ENCODE data around the gene SNCB. TPM values are rescaled to one million over a fixed set of nuclear protein-coding genes. Genes with fewer than 3 reads are reported as not detected.

The SNCB gene
- total RNA-seq, 1 experiment from 2014 or later: not detected

- BruUV-seq (replicated peaks): no TSS peak
- ATAC-seq: no peak
These were observed 35.2 kb upstream of the SNCB start for GRCh38 chr5:176665517-176665916.

GRCh38 chr5:176664886-176665285 lies 34.6 kb upstream of the SNCB start:
- DNase-seq (ENCODE audit: low read depth, low spot score) (no peak), ATAC-seq (no peak)
- Histone ChIP-seq H3K4me2 (ENCODE audit: low read length) (no peak overlapping the region), H2AFZ (ENCODE audit: low read depth, low read length, poor library complexity, severe bottlenecking) (no peak overlapping the region), H3K9ac (ENCODE audit: low read length) (no peak overlapping the region), H4K20me1 (ENCODE audit: insufficient read depth) (no peaks in the 10 kb centered on the region), H3K27me3 (ENCODE audit: insufficient read depth, low read length) (no peaks in the 10 kb centered on the region), H3K4me1 (ENCODE audit: control insufficient read depth in 1 of 2, insufficient read depth in 2 of 2, low read length in 2 of 2) (no peaks in the 10 kb centered on the region; a peak in 1 of 4 replicates), H3K9me3 (ENCODE audit: control insufficient read depth in 1 of 2, insufficient read depth in 1 of 2, low read depth in 1 of 2, low read length in 2 of 2) (no peaks in the 10 kb centered on the region), H3K27ac (ENCODE audit: low read depth, low read length) (no peak overlapping the region), H3K9me2 (ENCODE audit: insufficient read depth) (no peaks in the 10 kb centered on the region), H3K79me2 (ENCODE audit: insufficient read depth, low read length) (no peaks in the 10 kb centered on the region), H3K36me3 (ENCODE audit: control insufficient read depth in 1 of 2, insufficient read depth in 2 of 2, low read length in 2 of 2) (no peaks in the 10 kb centered on the region), H3K4me3 (replicated peaks in 1 of 2; ENCODE audit: low read depth in 1 of 2, low read length in 2 of 2) (no peak overlapping the region)
- POLR2A ChIA-PET: no interaction called here
- CTCF ChIA-PET: interaction anchor here (0.6 kb wide), 1 partner anchor 324 kb away, joined by 3 read pairs; no protein-coding TSS in a partner anchor
- RAD21 ChIA-PET (ENCODE audit: low non-redundant PET in 1 of 2, low total read pairs in 2 of 2, uncharacterized antibody in 2 of 2, unreplicated experiment in 2 of 2): no interaction called here
- no TSS peak for BruUV-seq (replicated peaks)
- TF ChIP-seq ZNF274 (IDR thresholded peaks at IDR 0.05; ENCODE audit: low read depth, low read length) (no peak), CTCF (IDR thresholded peaks at IDR 0.05 in 2 of 3, conservative IDR thresholded peaks at IDR 0.05 in 1 of 3; ENCODE audit: borderline replicate concordance in 1 of 3, insufficient read depth in 1 of 3, low read depth in 2 of 3, low read length in 2 of 3) (no peak), TCF7L2 (IDR thresholded peaks at IDR 0.05; ENCODE audit: borderline replicate concordance, extremely low read depth, insufficient read depth, insufficient read length) (no peak), POLR2A (IDR thresholded peaks at IDR 0.05; ENCODE audit: borderline replicate concordance, extremely low read depth, insufficient read depth, insufficient read length) (no peak), ZBTB33 (IDR thresholded peaks at IDR 0.05; ENCODE audit: extremely low read depth, insufficient replicate concordance, low read length) (no peak), YY1 (IDR thresholded peaks at IDR 0.05; ENCODE audit: extremely low read depth, insufficient replicate concordance, low read depth, low read length) (no peak), MAX (IDR thresholded peaks at IDR 0.05) (no peak), CEBPB (IDR thresholded peaks at IDR 0.05; ENCODE audit: low read depth) (no peak), SP1 (IDR thresholded peaks at IDR 0.05; ENCODE audit: low read depth) (no peak), SRF (IDR thresholded peaks at IDR 0.05; ENCODE audit: low read depth) (no peak), EZH2phosphoT487 (IDR thresholded peaks at IDR 0.05; ENCODE audit: borderline replicate concordance) (no peak), RAD21 (IDR thresholded peaks at IDR 0.05; ENCODE audit: low read depth) (no peak), ATF3 (IDR thresholded peaks at IDR 0.05) (no peak), POLR2AphosphoS5 (IDR thresholded peaks at IDR 0.05; ENCODE audit: low read depth, low read length) (no peak), ZFX (IDR thresholded peaks at IDR 0.05) (no peak), ELF1 (IDR thresholded peaks at IDR 0.05; ENCODE audit: borderline replicate concordance, low read depth) (no peak), FOSL1 (IDR thresholded peaks at IDR 0.05; ENCODE audit: low read depth) (no peak)
- intact Hi-C loops (cut with micrococcal nuclease): loop anchor here (5.0 kb wide), 1 partner anchor 157 kb away; no protein-coding TSS in a partner anchor

More at GRCh38 chr5:176665517-176665916, 35.2 kb upstream of the SNCB start:
- no peak overlapping the region for H3K4me2 ChIP-seq (ENCODE audit: low read length)
- intact Hi-C loops (cut with micrococcal nuclease): no loop called here
- no peaks in the 10 kb centered on the region; a peak in 1 of 4 replicates for H3K4me1 ChIP-seq (ENCODE audit: control insufficient read depth in 1 of 2, insufficient read depth in 2 of 2, low read length in 2 of 2)
- H3K9ac ChIP-seq (ENCODE audit: low read length): no peak overlapping the region
- H3K27me3 ChIP-seq (ENCODE audit: insufficient read depth, low read length): no peaks in the 10 kb centered on the region
- no peaks in the 10 kb centered on the region for H3K9me2 ChIP-seq (ENCODE audit: insufficient read depth)
- H3K36me3 ChIP-seq (ENCODE audit: control insufficient read depth in 1 of 2, insufficient read depth in 2 of 2, low read length in 2 of 2): no peaks in the 10 kb centered on the region
- no peak overlapping the region for H3K27ac ChIP-seq (ENCODE audit: low read depth, low read length)
- H4K20me1 ChIP-seq (ENCODE audit: insufficient read depth): no peaks in the 10 kb centered on the region
- H2AFZ ChIP-seq (ENCODE audit: low read depth, low read length, poor library complexity, severe bottlenecking): no peak overlapping the region
- RAD21 ChIA-PET (ENCODE audit: low non-redundant PET in 1 of 2, low total read pairs in 2 of 2, uncharacterized antibody in 2 of 2, unreplicated experiment in 2 of 2): no interaction called here
- DNase-seq (ENCODE audit: low read depth, low spot score): no peak
- CTCF ChIA-PET: interaction anchor here (0.6 kb wide), 1 partner anchor 323 kb away, joined by 3 read pairs; no protein-coding TSS in a partner anchor
- H3K9me3 ChIP-seq (ENCODE audit: control insufficient read depth in 1 of 2, insufficient read depth in 1 of 2, low read depth in 1 of 2, low read length in 2 of 2): no peaks in the 10 kb centered on the region
- H3K79me2 ChIP-seq (ENCODE audit: insufficient read depth, low read length): no peaks in the 10 kb centered on the region
- TF ChIP-seq JUND (IDR thresholded peaks at IDR 0.05): no peak
- TF ChIP-seq CEBPB (IDR thresholded peaks at IDR 0.05; ENCODE audit: low read depth): no peak
- POLR2A ChIA-PET: no interaction called here
- H3K4me3 ChIP-seq (replicated peaks in 1 of 2; ENCODE audit: low read depth in 1 of 2, low read length in 2 of 2): no peak overlapping the region

All from HCT116 (cell line).